Fibroblast of lung (primary cell): Measurements from ENCODE around the gene DDRGK1. TPM values are rescaled to one million over a fixed set of nuclear protein-coding genes. Genes with fewer than 3 reads are reported as not detected.

Experiments used
- DNase-seq, 2 donors: peaks; one replicate each; pipeline versions ENCODE4 v3.0.0 to v3.0.0-alpha.2; 2010; ENCODE audit warnings: low read depth in 2 of 2
- H2AFZ ChIP-seq: 2 replicates; pipeline ENCODE4 v1.5.1; 2012; ENCODE audit warnings: low read length, control low read depth, inconsistent platforms
- H3K27ac ChIP-seq: 2 replicates; pipeline ENCODE4 v1.5.1; 2011; ENCODE audit warnings: low read length, control low read depth; ENCODE audit not compliant: insufficient read depth
- H3K27me3 ChIP-seq: 2 replicates; pipeline ENCODE4 v1.5.1; 2011; ENCODE audit warnings: mild to moderate bottlenecking, low read length; ENCODE audit not compliant: control insufficient read depth, insufficient read depth
- H3K36me3 ChIP-seq: 2 replicates; pipeline ENCODE4 v1.5.1; 2011; ENCODE audit warnings: low read length; ENCODE audit not compliant: control insufficient read depth, insufficient read depth
- H3K4me1 ChIP-seq: 2 replicates; pipeline ENCODE4 v1.5.1; 2011; ENCODE audit warnings: low read length; ENCODE audit not compliant: control insufficient read depth, insufficient read depth; ENCODE audit errors: extremely low read depth
- H3K4me2 ChIP-seq: 2 replicates; pipeline ENCODE4 v1.5.1; 2011; ENCODE audit warnings: low read length, control low read depth; ENCODE audit not compliant: insufficient read depth; ENCODE audit errors: extremely low read depth
- H3K4me3 ChIP-seq, 4 experiments: fragments of 200-600 bp in 1 of 4; sonication (generic) in 1 of 4; replicated peaks in 1 of 4; 2 replicates each; pipeline ENCODE4 v1.5.1; 2011 to 2016; ENCODE audit warnings: low read length in 4 of 4, low read depth in 3 of 4, mild to moderate bottlenecking in 3 of 4, control low read depth in 2 of 4, inconsistent platforms in 1 of 4, mixed read lengths in 1 of 4; ENCODE audit not compliant: insufficient read depth in 1 of 4; ENCODE audit errors: control extremely low read depth in 1 of 4
- H3K79me2 ChIP-seq: 2 replicates; pipeline ENCODE4 v1.5.1; 2012; ENCODE audit warnings: mild to moderate bottlenecking, low read length, inconsistent platforms; ENCODE audit not compliant: control insufficient read depth, insufficient read depth
- H3K9ac ChIP-seq: 2 replicates; pipeline ENCODE4 v1.5.1; 2011; ENCODE audit warnings: mild to moderate bottlenecking, low read length, control low read depth; ENCODE audit not compliant: insufficient read depth
- H3K9me3 ChIP-seq: 2 replicates; pipeline ENCODE4 v1.5.1; 2012; ENCODE audit warnings: low read depth, low read length; ENCODE audit not compliant: control insufficient read depth, insufficient read depth
- H4K20me1 ChIP-seq: 2 replicates; pipeline ENCODE4 v1.5.1; 2011; ENCODE audit warnings: low read length; ENCODE audit not compliant: control insufficient read depth, insufficient read depth; ENCODE audit errors: extremely low read depth
- EZH2 ChIP-seq: IDR thresholded peaks from 2 replicates; pipeline ENCODE4 v1.5.1; 2012; ENCODE audit warnings: low read length, control low read depth, mild to moderate bottlenecking; ENCODE audit errors: missing control alignments
- polyA plus RNA-seq, 2 donors: library from polyadenylated mRNA; depleted of rRNA in 1 of 2; stranded (reverse) in 1 of 2; unstranded in 1 of 2; fragments of >200 nt; gene quantifications; 2 replicates each; pipeline ENCODE4 v1.2.1, GENCODE V29; 2011 to 2012; ENCODE audit warnings: missing spikeins in 1 of 2
- total RNA-seq: library from RNA; depleted of rRNA; stranded (reverse); fragments of >200 nt; gene quantifications from 2 replicates; pipeline ENCODE4 v1.2.1, GENCODE V29; 2014
- TF ChIP-seq, protein P1 (sequence below), 2 donors: IDR thresholded peaks in 1 of 2; conservative IDR thresholded peaks in 1 of 2; 1 replicate in 1 of 2; 2 replicates in 1 of 2; pipeline ENCODE4 v1.5.1; 2011 to 2012; ENCODE audit warnings: low read length in 2 of 2, control low read depth in 1 of 2, inconsistent platforms in 1 of 2, low read depth in 1 of 2, mild to moderate bottlenecking in 1 of 2

The DDRGK1 gene
- total and polyA plus RNA-seq, 2 donors (not counting 1 experiment from before 2014, with no cell fraction given), result 35.5 to 37.5 TPM

GRCh38 chr20:3244613-3245012 is 40.1 kb upstream of the DDRGK1 start:
- no peak for DNase-seq
- Histone ChIP-seq H2AFZ (no peak overlapping the region), H3K4me1 (no peaks in the 10 kb centered on the region), H3K79me2 (no peaks in the 10 kb centered on the region), H3K9me3 (no peaks in the 10 kb centered on the region), H3K4me2 (no peak overlapping the region), H3K4me3 (no peak overlapping the region), H3K9ac (no peak overlapping the region), H3K27me3 (peaks cover 16% of the 10 kb centered on the region), H4K20me1 (no peaks in the 10 kb centered on the region), H3K27ac (no peak overlapping the region), H3K36me3 (no peaks in the 10 kb centered on the region)
- TF ChIP-seq EZH2, result no peak
- TF ChIP-seq, protein P1, sequence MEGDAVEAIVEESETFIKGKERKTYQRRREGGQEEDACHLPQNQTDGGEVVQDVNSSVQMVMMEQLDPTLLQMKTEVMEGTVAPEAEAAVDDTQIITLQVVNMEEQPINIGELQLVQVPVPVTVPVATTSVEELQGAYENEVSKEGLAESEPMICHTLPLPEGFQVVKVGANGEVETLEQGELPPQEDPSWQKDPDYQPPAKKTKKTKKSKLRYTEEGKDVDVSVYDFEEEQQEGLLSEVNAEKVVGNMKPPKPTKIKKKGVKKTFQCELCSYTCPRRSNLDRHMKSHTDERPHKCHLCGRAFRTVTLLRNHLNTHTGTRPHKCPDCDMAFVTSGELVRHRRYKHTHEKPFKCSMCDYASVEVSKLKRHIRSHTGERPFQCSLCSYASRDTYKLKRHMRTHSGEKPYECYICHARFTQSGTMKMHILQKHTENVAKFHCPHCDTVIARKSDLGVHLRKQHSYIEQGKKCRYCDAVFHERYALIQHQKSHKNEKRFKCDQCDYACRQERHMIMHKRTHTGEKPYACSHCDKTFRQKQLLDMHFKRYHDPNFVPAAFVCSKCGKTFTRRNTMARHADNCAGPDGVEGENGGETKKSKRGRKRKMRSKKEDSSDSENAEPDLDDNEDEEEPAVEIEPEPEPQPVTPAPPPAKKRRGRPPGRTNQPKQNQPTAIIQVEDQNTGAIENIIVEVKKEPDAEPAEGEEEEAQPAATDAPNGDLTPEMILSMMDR (conservative IDR thresholded peaks at IDR 0.05 in 1 of 2, IDR thresholded peaks at IDR 0.05 in 1 of 2; ENCODE audit: low read depth in 1 of 2, low read length in 2 of 2), result no peak

DNA sequence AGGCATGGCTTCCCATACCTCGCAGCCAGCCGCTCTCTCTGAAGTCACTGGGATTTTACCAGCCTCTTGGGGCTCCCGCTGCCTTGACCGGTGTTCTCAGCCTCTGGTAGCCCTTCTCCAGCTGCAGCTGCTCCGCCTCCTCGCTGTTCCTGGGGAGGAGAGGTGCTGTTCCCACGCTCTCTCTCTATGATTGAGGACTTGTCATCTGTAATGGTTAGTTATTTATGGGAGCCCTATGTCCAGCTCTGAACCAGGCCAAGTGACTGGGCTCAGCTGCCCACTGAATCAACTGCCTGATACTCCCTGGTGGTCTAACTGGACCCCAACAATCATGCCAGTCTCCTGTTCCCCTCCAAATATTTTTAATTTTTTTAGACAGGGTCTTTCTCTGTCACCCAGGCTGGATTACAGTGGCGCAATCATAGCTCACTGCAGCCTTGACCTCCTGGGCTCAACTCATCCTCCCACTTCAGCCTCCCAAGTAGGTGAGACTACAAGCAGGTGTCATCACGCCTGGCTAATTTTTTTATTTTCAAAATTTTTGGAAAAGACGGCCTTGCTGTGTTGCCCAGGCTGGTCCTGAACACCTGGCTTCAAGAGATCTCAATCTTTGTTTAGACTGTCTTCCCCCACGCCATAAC is 39.4 kb upstream of the DDRGK1 start:
- no peaks in the 10 kb centered on the region for H3K9me3 ChIP-seq
- DNase-seq, result no peak
- no peaks in the 10 kb centered on the region for H3K4me1 ChIP-seq

DNA sequence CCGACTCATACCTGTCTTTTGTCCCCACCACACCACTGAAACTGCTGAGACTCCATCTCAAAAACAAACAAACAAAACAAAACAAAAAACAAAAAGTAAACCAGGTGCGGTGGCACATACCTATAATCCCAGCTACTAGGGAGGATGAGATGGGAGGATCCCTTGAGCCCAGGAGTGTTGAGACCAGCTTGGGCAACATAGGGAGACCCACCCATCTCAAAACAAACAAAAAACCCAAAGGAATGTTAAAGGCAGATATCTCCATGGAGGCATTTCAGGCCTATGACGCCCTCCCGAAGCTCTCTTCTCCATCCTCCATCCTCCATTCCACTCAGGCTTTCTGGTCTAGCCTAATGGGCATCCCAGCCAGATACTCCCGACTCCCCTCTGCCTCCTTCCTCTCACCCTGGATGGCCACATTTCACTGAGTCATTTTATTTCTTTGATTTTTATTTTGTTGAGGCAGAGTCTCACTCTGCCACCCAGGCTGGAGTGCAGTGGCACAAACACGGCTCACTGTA is 37.8 kb upstream of the DDRGK1 start:
- Histone ChIP-seq H3K27ac (no peak overlapping the region), H3K9ac (no peak overlapping the region), H3K4me3 (no peak overlapping the region), H3K36me3 (no peaks in the 10 kb centered on the region), H3K79me2 (no peaks in the 10 kb centered on the region), H3K4me2 (no peak overlapping the region), H3K27me3 (peaks cover 15% of the 10 kb centered on the region), H2AFZ (no peak overlapping the region), H4K20me1 (no peaks in the 10 kb centered on the region), H3K9me3 (no peaks in the 10 kb centered on the region), H3K4me1 (no peaks in the 10 kb centered on the region)
- no peak for DNase-seq
- TF ChIP-seq, protein P1 (conservative IDR thresholded peaks at IDR 0.05 in 1 of 2, IDR thresholded peaks at IDR 0.05 in 1 of 2; ENCODE audit: low read depth in 1 of 2, low read length in 2 of 2), result no peak
- TF ChIP-seq EZH2, result no peak

More for the DNA sequence above, 39.4 kb upstream of the DDRGK1 start:
- H3K9ac ChIP-seq, result no peak overlapping the region
- no peaks in the 10 kb centered on the region for H3K36me3 ChIP-seq
- H3K27ac ChIP-seq, result no peak overlapping the region
- H3K4me3 ChIP-seq, result no peak overlapping the region
- H4K20me1 ChIP-seq, result no peaks in the 10 kb centered on the region
- H3K79me2 ChIP-seq, result no peaks in the 10 kb centered on the region
- no peak overlapping the region for H2AFZ ChIP-seq
- peaks cover 16% of the 10 kb centered on the region for H3K27me3 ChIP-seq
- TF ChIP-seq, protein P1 (conservative IDR thresholded peaks at IDR 0.05 in 1 of 2, IDR thresholded peaks at IDR 0.05 in 1 of 2; ENCODE audit: low read depth in 1 of 2, low read length in 2 of 2), result no peak
- TF ChIP-seq EZH2, result no peak
- no peak overlapping the region for H3K4me2 ChIP-seq
